ENCODE measurements around the gene MCCC1.

MCCC1 gene

GRCh38 chr3:183074881-183075280 lies 24.4 kb downstream of the MCCC1 start:
- Histone ChIP-seq H3F3A (ENCODE audit: low read depth) (no peaks in the 10 kb centered on the region), H2AFZ (ENCODE audit: low read length) (no peak overlapping the region), H3K79me2 (ENCODE audit: insufficient read depth, low read length) (no peaks in the 10 kb centered on the region), H3K4me1 (ENCODE audit: insufficient read depth, low read length, poor library complexity, severe bottlenecking) (no peaks in the 10 kb centered on the region), H4K20me1 (ENCODE audit: insufficient read depth, low read length, poor library complexity, severe bottlenecking) (no peaks in the 10 kb centered on the region), H3K9me2 (replicated peaks; ENCODE audit: low read depth, low read length) (no peaks in the 10 kb centered on the region), H3K9ac (ENCODE audit: low read depth, low read length, poor library complexity, severe bottlenecking) (no peak overlapping the region), H3K4me3 (ENCODE audit: low read length, poor library complexity, severe bottlenecking) (no peak overlapping the region), H3K9me3 (ENCODE audit: insufficient read depth, low read depth, low read length) (peaks cover 8% of the 10 kb centered on the region; the same call in 1 of the 2 replicates), H3K27me3 (ENCODE audit: insufficient read depth, low read length, poor library complexity, severe bottlenecking) (no peaks in the 10 kb centered on the region), H3K36me3 (ENCODE audit: insufficient read depth, low read length) (peaks cover 56% of the 10 kb centered on the region), H3K4me2 (ENCODE audit: low read depth, low read length, poor library complexity, severe bottlenecking) (no peak overlapping the region)
- TF ChIP-seq EZH2phosphoT487 (IDR thresholded peaks at IDR 0.05; ENCODE audit: borderline replicate concordance), result no peak
- TF ChIP-seq, protein P1, sequence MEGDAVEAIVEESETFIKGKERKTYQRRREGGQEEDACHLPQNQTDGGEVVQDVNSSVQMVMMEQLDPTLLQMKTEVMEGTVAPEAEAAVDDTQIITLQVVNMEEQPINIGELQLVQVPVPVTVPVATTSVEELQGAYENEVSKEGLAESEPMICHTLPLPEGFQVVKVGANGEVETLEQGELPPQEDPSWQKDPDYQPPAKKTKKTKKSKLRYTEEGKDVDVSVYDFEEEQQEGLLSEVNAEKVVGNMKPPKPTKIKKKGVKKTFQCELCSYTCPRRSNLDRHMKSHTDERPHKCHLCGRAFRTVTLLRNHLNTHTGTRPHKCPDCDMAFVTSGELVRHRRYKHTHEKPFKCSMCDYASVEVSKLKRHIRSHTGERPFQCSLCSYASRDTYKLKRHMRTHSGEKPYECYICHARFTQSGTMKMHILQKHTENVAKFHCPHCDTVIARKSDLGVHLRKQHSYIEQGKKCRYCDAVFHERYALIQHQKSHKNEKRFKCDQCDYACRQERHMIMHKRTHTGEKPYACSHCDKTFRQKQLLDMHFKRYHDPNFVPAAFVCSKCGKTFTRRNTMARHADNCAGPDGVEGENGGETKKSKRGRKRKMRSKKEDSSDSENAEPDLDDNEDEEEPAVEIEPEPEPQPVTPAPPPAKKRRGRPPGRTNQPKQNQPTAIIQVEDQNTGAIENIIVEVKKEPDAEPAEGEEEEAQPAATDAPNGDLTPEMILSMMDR (conservative IDR thresholded peaks at IDR 0.05; ENCODE audit: low read length), result no peak

GRCh38 chr3:183074261-183074660 lies 25.0 kb downstream of the MCCC1 start:
- Histone ChIP-seq H3K36me3 (ENCODE audit: insufficient read depth, low read length) (peaks cover 56% of the 10 kb centered on the region), H3K9ac (ENCODE audit: low read depth, low read length, poor library complexity, severe bottlenecking) (no peak overlapping the region), H3K4me2 (ENCODE audit: low read depth, low read length, poor library complexity, severe bottlenecking) (no peak overlapping the region)

DNA sequence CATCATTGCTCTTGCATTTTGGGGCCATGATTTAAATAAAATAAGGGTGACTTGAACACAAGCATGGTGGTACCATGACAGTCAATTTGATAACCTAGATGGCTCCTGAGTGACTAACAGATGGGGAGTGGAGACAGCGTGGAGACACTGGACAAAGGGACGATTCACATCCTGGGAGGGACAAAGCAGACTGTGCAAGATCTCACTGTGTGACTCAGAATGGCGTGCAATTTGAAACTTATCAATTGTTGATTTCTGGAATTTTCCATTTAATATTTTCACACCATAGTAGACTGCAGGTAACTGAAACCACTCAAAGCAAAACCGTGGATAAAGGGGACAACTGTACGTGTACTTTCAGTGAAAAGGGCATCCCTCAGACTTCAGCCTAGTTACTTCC lies 25.5 kb downstream of the MCCC1 start:
- Histone ChIP-seq H4K20me1 (ENCODE audit: insufficient read depth, low read length, poor library complexity, severe bottlenecking) (no peaks in the 10 kb centered on the region), H3K9me3 (ENCODE audit: insufficient read depth, low read depth, low read length) (peaks cover 8% of the 10 kb centered on the region; the same call in 1 of the 2 replicates), H3K36me3 (ENCODE audit: insufficient read depth, low read length) (peaks cover 56% of the 10 kb centered on the region), H3K4me3 (ENCODE audit: low read length, poor library complexity, severe bottlenecking) (no peak overlapping the region), H3K4me1 (ENCODE audit: insufficient read depth, low read length, poor library complexity, severe bottlenecking) (no peaks in the 10 kb centered on the region), H2AFZ (ENCODE audit: low read length) (no peak overlapping the region), H3F3A (ENCODE audit: low read depth) (no peaks in the 10 kb centered on the region), H3K79me2 (ENCODE audit: insufficient read depth, low read length) (no peaks in the 10 kb centered on the region), H3K9me2 (replicated peaks; ENCODE audit: low read depth, low read length) (no peaks in the 10 kb centered on the region), H3K4me2 (ENCODE audit: low read depth, low read length, poor library complexity, severe bottlenecking) (no peak overlapping the region), H3K27me3 (ENCODE audit: insufficient read depth, low read length, poor library complexity, severe bottlenecking) (no peaks in the 10 kb centered on the region), H3K9ac (ENCODE audit: low read depth, low read length, poor library complexity, severe bottlenecking) (no peak overlapping the region)
- TF ChIP-seq, protein P1 (conservative IDR thresholded peaks at IDR 0.05; ENCODE audit: low read length), result no peak
- TF ChIP-seq EZH2phosphoT487 (IDR thresholded peaks at IDR 0.05; ENCODE audit: borderline replicate concordance), result no peak

More at GRCh38 chr3:183074261-183074660, 25.0 kb downstream of the MCCC1 start:
- no peaks in the 10 kb centered on the region for H3F3A ChIP-seq (ENCODE audit: low read depth)
- no peaks in the 10 kb centered on the region for H3K9me2 ChIP-seq (replicated peaks; ENCODE audit: low read depth, low read length)
- no peaks in the 10 kb centered on the region for H3K79me2 ChIP-seq (ENCODE audit: insufficient read depth, low read length)
- TF ChIP-seq EZH2phosphoT487 (IDR thresholded peaks at IDR 0.05; ENCODE audit: borderline replicate concordance), result no peak
- TF ChIP-seq, protein P1 (conservative IDR thresholded peaks at IDR 0.05; ENCODE audit: low read length), result no peak
- peaks cover 8% of the 10 kb centered on the region; the same call in 1 of the 2 replicates for H3K9me3 ChIP-seq (ENCODE audit: insufficient read depth, low read depth, low read length)
- no peaks in the 10 kb centered on the region for H3K27me3 ChIP-seq (ENCODE audit: insufficient read depth, low read length, poor library complexity, severe bottlenecking)
- H3K4me1 ChIP-seq (ENCODE audit: insufficient read depth, low read length, poor library complexity, severe bottlenecking), result no peaks in the 10 kb centered on the region
- H3K4me3 ChIP-seq (ENCODE audit: low read length, poor library complexity, severe bottlenecking), result no peak overlapping the region
- H4K20me1 ChIP-seq (ENCODE audit: insufficient read depth, low read length, poor library complexity, severe bottlenecking), result no peaks in the 10 kb centered on the region
- H2AFZ ChIP-seq (ENCODE audit: low read length), result no peak overlapping the region
